ENCODE results near the gene TMEM163.

GRCh38 chr2:134765987-134766386 lies 47.2 kb upstream of the TMEM163 start:
- no peak for TF ChIP-seq NR3C1 (CRISPR knock-in tag; IDR thresholded peaks at IDR 0.05)
- TF ChIP-seq, protein P1, sequence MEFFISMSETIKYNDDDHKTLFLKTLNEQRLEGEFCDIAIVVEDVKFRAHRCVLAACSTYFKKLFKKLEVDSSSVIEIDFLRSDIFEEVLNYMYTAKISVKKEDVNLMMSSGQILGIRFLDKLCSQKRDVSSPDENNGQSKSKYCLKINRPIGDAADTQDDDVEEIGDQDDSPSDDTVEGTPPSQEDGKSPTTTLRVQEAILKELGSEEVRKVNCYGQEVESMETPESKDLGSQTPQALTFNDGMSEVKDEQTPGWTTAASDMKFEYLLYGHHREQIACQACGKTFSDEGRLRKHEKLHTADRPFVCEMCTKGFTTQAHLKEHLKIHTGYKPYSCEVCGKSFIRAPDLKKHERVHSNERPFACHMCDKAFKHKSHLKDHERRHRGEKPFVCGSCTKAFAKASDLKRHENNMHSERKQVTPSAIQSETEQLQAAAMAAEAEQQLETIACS (CRISPR knock-in tag; IDR thresholded peaks at IDR 0.05), result no peak

Measured in HepG2 (cell line).